ENCODE results near the gene MAPK7.

Gene MAPK7

GRCh38 chr17:19364699-19365498 is 13.4 kb upstream of the MAPK7 start:
- DNase-seq: peak; percentile 58 to 76

GRCh38 chr17:19365499-19365817 is 12.8 kb upstream of the MAPK7 start:
- no peak for DNase-seq

DNA sequence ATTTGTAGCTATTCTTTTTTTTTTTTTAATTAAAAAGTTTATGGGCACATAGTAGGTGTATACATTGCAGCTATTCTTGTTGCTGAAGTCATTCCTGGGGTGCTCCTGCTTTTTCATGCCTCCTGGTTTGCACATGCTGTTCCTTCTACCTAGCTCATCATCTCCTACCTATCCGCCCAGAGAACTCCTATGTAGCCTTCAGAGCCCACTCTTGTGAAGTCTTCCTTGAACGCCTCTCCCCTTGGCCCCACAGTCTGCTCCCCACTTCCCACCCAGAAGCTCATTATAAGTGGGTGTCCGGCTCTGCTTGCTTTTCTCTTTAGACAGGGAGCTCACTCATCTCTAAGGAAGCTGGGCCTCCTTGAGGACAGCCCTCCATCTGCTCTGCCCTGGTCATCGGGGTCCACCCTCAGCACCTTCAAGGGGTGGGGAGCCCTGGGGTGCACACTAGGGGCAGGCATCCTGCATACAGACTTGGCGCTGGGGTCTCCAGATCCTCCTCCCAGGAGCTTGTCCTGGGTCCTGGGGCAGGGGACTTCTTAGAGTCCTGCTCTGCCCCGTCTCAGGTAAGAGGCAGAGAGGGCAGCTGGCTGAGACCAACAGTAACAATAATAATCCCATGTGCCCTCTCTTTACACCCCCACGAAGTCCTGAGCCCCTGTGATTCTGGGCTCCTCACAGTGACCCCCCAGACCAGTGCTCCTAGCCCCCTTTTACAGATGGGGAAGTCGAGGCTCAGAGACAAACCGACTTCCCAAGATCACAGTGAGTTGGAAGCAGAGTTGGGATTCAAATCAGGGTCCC is 12.3 kb upstream of the MAPK7 start:
- no peak for DNase-seq

DNA sequence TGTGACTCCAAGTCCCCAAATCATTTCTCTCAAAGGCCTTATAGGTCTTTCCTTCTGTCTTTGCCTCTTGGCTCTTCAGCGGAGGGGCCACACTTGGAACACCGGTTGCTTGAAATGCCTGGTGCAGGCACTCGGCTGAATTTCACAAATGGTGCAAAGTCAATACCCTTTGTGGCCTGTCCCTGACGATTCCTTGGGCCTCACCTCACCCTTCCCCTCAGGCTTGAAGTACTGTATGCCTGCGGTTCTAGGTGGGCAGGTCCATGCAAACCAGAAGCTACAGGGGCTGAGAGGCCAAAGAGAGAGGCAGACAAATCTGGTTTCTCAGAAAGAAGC is 11.7 kb upstream of the MAPK7 start:
- DNase-seq: no peak

GRCh38 chr17:19368229-19368628 is 10.1 kb upstream of the MAPK7 start:
- no peak for DNase-seq

- no peak for DNase-seq
These were observed 9.1 kb upstream of the MAPK7 start for GRCh38 chr17:19369107-19369778.

- no peak for DNase-seq
These were observed 8.3 kb upstream of the MAPK7 start for GRCh38 chr17:19369846-19370492.

DNA sequence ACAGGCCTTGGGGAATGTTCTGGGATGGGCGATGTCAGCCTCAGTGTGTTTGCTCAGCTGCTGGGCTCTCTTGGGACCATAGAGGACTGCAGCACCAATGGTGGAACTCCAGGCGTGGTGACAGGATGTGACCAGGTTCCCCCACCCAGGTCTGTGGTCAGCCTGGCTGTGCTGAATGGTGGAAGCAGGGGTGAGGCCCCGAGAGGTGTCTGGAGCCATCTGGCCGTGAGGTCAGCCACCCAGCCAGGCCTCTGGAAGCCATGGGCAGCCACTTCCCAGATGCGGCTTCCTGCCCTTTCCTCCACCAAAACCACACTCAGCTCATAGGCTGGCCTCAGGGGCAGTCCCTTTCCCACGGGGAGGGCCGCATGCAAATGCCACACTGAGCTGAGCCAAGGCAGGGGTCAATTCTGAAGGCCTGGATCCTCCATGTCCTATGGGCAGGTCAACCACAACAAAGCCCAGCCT is 7.8 kb upstream of the MAPK7 start:
- DNase-seq: peak; percentile 84 to 91

DNA sequence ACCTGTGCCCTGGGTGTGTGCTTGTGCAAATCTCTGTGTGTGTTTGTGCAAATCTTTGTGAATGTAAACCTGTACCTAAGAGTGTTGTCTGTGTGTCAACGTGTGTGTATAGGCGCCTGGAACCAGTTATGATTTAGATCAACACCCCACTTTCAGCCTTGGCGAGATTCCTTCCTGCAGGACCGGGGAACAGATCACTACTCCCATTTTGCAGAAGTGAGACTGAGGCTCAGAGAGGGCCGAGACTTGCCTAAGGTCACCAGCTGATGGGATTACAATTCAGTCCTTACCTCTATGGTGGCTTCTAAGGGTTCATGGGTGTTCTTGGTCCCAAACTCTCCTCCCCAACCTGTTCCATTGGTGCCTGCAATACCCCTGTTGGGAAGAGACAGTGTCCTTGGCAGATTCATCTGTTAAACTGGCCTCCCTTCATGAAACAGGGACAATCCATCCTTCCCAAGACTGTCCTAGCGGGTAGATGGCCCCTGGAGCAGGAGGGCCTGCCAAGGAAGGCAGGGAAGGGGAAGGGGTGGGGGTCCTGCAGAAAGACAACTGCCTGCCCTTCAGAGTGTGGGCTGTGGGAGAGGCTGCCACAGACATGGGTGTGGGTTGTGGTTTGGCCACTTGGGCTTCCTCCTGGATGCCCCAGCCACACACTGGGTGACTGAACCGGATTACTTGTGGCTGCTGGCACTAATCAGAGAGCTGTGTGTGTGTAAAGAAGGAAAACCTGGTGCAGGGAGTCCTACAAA is 6.9 kb upstream of the MAPK7 start:
- no peak for DNase-seq

DNA sequence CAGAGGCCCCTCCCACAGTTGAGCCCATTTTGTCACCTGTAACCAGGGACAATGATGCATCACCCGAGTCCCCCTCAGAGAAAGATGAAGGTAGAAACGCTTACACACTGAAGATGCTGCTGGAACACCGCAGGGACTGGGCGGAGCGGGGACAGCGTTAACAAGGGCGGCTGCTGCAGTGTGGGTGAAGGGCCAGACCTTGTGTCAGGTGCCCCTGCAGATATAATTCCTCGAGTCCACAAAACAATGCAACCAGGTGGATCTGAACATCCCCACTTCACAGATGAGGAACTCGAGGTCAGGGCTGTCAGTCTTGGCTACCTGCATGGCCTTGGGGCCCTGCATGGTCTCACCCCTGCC is 6.3 kb upstream of the MAPK7 start:
- no peak for DNase-seq

DNA sequence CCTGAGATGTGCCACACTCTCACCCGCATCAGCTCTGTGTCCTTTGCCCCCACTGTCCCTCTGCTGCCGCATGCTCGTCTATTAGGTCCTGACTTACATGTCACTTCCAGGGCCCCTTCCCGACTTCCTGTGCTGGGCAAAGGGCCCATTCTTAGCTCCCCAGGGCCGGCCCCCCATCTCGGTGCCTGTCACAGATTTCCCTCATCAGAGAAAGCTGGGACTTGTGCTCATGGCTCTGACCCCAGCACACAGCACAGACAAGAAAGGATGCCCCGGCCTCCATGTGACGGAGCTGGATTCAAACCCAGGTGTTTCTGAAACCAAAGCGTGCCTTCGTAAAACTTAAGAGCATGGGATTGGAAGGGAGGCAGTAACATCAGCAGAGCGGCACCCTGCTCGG is 5.9 kb upstream of the MAPK7 start:
- no peak for DNase-seq

DNA sequence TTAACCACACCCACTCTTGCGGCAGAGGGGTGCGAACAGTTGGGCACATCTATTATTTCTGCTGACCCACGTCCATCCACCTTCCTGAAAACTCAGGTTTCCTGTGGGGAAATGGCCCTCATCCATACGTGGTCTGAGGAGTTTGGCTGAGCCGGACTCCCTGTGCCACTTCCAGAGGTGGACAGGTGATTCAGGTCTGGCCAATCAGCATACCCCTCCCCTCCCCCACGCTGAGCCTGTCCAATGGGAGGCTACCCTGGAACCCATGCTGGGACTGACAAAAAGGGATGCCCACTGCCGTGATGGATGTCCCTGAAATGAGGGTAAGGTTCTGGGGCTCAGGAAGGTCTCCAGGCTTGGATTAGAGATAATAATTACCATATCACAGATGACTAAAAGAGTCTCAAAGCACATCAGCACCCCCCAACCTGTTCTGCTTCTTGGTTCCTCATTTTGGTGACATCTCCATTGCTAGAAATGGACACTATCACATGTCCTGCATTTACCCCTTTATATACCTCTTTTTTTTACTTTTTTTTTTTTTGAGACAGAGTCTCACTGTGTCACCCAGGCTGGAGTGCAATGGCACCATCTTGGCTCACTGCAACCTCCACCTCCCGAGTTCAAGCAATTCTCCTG is 5.3 kb upstream of the MAPK7 start:
- DNase-seq: no peak

DNA sequence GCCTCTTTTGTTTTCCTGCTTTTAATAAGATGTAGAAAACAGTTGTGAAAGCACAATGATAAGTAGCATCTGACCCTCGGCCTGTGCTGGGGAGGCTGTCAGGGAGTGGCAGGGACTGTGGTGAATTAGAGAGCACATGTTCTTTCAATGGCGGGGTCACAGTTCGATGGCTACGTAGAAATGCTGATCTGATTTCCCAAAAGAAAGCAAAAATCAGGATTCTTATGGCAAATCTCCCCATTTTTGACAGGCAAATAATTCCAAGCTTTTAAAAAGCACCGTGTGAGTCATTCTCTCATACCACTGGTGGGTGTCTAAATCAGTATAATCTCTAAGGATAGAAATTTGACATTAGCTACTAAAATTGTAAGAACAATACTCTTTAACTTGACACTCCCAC is 4.2 kb upstream of the MAPK7 start:
- DNase-seq: no peak

DNA sequence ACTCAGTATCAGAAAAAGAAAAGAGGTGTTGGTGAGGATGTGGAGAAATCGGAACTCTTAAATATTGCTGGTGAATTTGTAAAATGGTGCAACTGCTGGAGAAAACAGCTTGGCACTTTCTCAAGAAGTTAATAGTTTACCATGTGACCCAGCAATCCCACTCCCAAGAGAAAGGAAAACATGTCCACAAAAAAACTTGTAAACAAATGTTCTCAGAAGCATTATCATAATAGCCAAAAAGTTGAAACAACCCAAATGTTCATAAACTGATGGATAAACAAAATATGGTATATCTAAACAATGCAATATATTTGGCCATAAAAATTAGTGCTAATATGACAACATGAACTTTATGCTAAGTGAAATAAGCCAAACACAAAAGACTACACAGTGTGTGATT is 2.6 kb upstream of the MAPK7 start:
- DNase-seq: no peak

DNA sequence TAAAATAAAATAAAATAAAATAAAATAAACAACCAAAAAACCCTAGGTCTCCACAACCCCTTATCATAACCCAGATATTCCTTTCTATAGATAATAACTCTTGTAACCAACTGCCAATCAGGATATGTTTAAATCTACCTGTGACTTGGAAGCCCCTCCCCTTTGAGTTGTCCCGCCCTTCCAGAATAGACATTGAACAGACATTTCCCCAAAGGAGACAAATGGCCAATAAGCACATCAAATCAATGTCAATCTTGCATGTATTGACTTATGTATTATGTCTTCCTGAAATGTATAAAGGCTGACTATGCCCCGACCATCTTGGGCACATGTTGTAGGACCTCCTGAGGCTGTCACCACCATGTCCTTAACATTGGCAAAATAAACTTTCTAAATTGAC is 1.5 kb upstream of the MAPK7 start:
- DNase-seq: peak; percentile 28 to 57

DNA sequence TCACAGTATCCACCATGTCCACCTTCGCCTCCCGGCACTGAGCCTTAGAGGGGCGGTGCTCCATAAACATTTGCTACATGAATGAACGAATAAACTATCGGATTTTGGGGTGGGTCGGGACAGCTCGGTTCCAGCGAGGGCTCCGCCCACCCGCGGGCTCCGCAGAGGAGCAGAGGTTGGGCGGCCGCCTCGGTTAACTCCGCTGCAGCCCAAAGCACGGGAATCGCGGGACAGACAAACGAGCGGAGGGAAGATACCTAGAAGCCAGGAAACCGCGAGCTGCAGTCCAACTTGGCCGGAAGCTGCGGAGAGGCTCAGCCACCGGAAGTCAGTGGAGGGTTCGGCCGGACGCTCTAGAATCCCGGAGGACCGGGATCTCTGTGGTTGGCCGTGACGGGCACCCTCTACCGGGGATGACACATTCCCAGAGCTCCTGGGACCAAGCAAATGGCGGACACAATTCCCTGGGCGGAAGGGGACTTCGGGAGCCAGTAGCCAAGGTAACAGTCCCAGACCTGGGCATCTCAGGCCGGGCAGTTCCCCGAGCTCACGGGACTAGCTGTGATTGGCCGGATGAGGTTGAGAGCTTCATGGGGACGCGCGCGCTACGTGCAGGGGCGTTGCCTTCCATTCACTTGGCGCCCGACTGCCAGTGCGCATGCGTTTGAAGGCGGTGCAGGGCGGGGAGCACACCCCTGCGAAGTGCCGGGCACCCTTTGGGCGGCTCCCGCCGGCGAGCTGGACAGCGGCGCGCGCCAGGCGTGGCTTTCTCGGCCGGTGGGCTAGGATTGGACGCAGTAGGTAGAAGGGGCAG is 489 bp upstream of the MAPK7 start:
- DNase-seq: peak; percentile 100

DNA sequence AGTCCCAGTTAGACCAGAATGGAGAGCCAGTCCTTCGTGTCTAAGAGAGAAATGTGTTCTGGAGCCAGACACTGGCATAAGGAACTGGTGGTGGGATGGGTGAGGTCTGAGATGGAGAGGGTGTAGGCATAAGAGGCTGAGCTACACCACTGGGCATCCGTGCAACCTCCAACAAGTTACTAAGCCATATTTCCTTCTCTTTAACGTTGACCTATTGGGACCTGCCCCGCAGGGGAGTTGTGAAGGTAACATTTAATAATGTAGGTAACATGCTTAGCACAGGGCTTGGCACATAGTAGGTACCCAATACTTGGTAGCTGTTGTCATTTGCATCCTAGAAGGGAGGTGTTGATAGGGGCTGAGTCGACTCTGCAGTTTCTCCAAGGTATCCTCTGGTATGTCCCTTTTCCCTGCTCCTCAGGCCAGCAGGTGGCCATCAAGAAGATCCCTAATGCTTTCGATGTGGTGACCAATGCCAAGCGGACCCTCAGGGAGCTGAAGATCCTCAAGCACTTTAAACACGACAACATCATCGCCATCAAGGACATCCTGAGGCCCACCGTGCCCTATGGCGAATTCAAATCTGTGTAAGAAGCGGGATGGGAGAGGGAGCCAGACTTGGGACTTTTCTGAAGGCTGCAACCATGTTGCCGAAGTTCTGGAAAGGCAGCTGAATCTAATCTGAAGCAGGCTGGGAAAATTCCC is 1.2 kb downstream of the MAPK7 start:
- DNase-seq: no peak

DNA sequence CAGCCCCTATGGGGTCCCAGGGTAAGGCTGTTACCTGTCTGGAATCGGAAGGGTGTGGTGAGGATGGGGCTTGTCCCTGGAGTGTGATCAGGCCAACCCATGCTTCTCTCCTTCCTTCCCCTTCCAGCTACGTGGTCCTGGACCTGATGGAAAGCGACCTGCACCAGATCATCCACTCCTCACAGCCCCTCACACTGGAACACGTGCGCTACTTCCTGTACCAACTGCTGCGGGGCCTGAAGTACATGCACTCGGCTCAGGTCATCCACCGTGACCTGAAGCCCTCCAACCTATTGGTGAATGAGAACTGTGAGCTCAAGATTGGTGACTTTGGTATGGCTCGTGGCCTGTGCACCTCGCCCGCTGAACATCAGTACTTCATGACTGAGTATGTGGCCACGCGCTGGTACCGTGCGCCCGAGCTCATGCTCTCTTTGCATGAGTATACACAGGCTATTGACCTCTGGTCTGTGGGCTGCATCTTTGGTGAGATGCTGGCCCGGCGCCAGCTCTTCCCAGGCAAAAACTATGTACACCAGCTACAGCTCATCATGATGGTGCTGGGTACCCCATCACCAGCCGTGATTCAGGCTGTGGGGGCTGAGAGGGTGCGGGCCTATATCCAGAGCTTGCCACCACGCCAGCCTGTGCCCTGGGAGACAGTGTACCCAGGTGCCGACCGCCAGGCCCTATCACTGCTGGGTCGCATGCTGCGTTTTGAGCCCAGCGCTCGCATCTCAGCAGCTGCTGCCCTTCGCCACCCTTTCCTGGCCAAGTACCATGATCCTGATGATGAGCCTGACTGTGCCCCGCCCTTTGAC is 2.4 kb downstream of the MAPK7 start:
- DNase-seq: no peak

DNA sequence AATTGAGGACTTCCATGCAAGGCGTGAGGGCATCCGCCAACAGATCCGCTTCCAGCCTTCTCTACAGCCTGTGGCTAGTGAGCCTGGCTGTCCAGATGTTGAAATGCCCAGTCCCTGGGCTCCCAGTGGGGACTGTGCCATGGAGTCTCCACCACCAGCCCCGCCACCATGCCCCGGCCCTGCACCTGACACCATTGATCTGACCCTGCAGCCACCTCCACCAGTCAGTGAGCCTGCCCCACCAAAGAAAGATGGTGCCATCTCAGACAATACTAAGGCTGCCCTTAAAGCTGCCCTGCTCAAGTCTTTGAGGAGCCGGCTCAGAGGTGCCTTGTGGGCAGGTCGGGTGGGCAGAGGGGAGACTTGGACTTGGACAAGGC is 3.1 kb downstream of the MAPK7 start:
- no peak for DNase-seq
